MM.1S (cell line): ENCODE data around the gene APBB1IP.

Source experiments
- CTCF ChIP-seq: fragments of 300-600 bp; sonication (generic); IDR thresholded peaks from 2 replicates; pipeline ENCODE4 v1.5.1; 2016; ENCODE audit warnings: antibody characterized with exemption, low read length, mixed read lengths
- EZH2 ChIP-seq: fragments of 300-600 bp; sonication (generic); optimal IDR thresholded peaks from 2 replicates; pipeline ENCODE3; 2017; ENCODE audit warnings: low read depth, mild to moderate bottlenecking, antibody characterized with exemption, low read length, mixed read lengths
- EZH2phosphoT487 ChIP-seq: fragments of 300-600 bp; sonication (generic); IDR thresholded peaks from 2 replicates; pipeline ENCODE4 v1.6.1; 2018; ENCODE audit warnings: antibody characterized with exemption, low read length

GRCh38 chr10:26534384-26534783 is 96.2 kb downstream of the APBB1IP start:
- no peak for TF ChIP-seq CTCF
- TF ChIP-seq EZH2: no peak
- TF ChIP-seq EZH2phosphoT487: no peak
